Measurements from ENCODE around the gene CAPZB.

Gene CAPZB

DNA sequence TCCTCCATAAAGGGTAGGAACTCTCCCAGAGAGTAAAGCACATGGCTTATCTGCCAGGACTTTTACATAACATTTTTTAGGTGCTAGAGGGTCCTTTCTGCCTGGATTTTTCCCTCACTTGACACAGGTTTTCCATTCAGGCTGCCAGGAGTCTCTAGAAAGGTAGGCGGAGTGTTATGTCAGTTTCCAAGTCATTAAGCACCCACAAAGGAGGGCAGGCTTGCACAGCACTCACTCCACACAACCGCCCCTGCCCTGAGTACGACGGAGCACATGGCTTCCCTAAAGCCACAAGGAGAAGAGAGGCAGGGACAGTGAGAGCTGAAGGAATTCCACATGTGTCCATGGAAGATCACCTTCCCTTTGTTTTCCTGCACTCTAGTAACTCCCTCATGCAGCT, 55.7 kb downstream of the CAPZB start:
- peak; percentile 53 for DNase-seq (ENCODE audit: low spot score)

DNA sequence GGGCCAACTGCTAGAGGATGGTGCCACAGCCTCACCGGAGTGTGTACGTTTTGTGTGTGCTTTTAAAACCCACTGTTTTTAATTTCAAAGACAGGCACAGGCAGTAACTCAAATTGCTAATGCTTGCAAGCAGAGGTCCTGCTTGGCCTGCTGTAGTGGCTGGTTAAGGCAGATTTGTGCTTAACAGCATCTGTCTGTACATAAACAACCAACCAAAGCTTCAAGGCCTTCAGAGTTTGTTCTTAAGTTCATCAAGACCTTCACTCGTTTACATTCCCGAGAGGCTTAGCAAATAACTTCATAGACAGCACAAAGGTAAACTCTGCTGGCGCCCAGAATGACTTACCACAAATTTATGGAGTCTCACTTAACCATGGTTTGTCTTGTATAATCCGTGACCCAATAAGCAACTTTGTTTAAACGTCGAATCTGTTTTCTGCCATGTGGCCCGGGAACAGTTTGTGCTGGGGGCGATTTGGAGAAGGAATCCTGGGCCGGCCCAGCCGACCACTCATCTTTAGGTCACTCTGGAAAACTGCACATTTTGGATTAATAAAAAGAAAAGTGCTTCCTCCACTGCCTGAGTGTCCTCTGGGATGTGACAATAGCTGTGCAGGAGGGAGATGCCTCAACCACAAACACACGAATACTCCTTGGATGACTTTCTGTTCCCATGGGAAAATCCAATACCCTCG, 58.1 kb downstream of the CAPZB start:
- no peak for DNase-seq (ENCODE audit: low spot score)

DNA sequence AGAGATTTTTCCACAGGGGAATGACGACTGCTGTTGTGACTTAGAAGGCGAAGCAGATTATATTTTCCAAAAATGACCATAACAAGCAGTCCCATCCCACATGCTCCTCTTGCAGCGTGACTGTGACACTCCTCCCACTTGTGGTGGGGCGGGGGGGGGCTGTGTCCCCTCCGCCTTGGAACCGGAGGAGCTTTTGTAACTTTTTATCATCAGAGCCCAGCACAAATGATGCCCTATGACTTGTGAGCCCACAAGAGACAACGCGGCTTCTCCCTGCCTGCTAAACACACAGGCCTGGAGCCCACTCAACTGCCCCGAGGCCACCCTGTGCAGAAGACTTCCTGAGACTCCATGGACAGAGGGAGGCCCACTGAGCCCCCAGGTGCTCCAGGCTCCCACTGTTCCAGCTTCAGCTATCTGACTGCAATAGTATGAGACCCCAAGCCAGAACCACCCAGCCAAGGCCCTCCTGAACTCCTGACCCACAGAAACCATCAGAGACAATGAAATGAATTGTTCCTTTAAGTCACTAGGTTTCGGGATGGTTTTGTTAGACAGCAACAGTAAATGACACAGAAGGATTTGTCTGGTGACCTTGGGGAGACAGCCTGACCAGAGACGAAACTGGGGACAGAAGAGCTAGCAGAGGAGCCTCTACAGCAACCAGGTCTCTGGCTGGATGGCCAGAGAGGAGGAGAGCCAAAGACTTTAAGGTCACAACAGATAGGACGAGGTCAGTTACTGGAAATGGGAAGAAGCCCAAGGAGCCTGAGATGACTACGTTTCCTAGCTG, 58.8 kb downstream of the CAPZB start:
- no peak for DNase-seq (ENCODE audit: low spot score)

DNA sequence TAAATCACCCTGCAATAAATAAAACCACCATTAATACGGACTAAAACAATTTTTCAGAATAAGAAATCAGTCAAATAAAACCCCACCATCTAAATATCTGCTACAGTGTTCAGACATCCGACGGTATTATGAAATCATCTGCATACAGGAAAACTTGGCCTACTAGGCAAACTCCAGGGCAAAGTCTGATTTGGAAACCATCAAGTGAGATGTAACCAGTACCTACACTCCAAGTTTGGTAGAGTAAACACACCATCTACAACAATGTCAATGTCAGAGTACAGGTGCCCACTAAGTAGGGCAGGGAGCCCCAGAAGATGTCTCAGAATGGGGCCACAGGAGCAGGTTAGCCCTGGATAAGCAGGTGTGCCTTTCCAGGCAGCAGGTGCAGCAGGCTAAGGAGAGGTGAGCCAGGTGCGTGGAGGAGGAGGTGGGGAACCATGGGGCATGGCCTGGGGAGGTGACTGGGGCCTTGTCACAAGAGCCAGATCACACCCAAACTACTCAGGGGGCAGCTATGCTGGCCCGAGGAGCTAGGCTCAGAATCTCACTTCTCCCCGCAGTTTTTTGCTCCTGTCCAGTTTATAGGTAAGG, 59.6 kb downstream of the CAPZB start:
- DNase-seq (ENCODE audit: low spot score) = no peak

DNA sequence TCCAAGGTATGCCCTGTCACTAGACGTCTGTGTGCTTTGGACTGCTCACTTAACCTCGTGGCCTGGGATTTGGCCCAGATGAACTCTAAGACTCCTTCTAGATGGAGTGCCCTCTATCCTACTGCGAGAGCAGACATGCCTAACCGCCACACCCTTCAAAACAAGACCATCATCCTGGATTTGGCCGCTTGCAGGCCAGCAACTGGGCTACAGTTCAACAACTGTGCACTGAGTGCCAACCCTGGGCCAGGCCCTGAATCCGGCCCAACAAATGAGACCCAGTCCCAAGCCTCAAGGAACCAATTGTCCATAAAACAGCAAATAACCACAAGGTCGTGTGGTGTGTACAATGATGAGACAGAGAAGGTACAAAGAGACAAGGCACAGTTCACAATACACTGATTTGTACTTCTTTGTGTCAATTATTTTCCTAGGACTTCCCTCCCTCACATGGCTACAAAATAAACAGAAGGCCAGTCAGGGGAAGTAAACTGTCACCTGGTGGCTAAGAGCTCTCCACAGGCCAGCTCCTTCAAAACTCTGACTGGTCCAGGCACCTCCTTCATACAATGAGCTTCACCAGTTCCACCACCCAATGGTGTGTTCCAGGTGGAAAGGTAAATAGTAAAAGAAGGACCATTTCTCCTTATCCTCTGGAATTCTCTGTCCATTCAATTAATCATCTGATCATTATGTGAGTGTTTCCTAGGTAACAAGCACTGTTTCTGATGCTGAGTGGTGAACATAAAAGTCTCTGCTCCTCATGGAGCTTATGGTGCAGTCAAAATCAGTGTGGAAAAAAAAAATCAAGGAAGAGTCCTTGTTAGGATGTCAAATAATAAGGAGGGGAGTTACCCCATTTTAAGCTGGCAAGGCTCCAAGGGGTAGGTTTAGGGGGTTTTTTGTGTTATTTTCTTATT, 60.4 kb downstream of the CAPZB start:
- DNase-seq (ENCODE audit: low spot score) = peak; percentile 40

DNA sequence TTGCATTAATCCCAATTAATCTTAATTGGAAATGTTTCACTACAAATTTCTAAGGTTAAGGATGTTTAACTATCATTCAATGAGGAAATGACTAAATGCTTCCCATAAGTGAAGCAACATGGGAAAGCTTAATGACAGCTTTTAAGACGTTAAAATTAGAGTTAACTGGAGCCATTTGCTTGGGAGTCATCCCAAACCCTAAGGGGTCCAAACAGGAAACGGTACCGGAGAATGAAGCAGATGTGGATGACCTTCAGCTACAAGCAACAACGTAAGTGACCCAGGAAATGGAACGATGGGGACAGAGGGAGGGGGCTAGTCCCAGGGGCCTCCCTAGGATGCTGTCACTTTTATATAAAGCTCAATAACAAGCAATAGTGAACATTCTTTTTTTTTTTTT, 62.2 kb downstream of the CAPZB start:
- DNase-seq (ENCODE audit: low spot score) = no peak

DNA sequence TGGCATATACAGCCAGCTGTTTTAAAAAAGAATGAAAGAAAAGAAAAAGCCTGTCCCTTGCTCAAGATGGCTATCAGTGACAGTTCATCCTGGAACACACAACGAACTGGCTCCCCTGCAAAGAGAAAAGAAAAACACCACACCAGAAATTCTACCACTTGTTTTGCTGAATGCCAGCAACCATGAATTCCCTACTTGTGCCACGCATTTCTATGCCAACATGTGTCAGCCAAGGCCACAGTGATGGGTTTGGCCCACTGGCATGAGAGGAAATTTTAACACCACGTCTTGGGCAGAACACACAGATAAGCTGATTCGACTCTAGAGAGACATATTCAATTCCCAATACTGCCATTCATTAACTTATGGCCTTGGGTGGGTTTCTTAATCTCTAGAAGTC, 64.0 kb downstream of the CAPZB start:
- no peak for DNase-seq (ENCODE audit: low spot score)

DNA sequence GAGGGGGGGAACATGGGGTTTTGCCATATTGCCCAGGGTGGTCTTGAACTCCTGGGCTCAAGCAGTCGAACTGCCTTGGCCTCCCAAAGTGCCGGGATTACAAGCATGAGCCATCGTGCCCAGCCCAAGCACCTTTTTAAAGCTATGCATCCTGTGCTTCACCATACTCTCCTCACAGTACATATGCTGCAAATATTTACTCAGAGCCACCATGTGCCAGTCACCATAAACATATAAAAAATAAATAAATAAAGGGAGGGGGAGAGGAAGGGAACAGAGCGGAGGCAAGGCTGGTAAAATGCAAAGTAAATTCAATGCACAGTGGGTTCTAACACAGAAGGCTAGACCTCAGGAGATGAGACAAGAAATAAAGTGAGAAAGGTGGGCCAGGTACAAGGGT, 64.7 kb downstream of the CAPZB start:
- no peak for DNase-seq (ENCODE audit: low spot score)

DNA sequence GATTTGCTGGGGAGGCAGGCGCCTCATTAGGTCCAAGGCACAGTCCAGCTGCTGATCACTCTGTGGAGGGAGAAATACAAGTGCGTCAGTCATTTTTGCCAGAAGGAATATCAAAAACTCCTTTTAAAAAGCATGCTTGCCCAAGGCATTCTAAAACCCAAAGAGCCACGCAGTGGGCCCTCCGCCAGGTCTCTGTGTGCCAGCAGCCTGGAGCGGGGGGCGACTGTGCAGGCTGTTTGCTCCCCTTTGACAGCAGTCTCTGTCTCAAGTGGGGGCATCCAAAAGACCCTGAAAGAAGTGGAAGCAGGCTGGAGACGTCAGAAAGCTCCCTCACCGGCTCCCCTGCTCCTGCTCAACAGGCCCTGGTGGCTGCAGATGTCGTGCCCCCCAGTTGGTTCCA, 65.6 kb downstream of the CAPZB start:
- DNase-seq (ENCODE audit: low spot score) = no peak

DNA sequence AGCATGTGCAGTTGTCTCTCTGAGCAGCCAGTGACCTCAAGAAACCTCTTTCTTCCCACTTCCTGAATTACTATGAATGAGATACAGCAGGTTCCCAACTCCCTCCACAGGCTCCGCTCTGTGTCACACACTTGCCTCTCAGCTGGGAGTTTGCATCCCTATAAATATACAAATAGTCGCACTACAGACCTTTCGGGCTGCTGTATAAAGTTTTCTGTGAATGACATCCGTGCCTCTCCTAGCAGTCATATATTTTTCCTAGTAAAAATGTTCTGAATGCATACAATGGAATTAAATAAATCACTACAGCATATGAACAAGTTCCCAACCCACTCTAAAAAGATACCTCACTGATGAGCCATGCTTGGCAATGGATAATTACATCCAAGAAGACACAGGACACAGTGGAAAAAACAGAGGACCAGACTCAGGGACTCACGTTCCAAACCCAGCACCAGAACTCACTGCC, 66.8 kb downstream of the CAPZB start:
- DNase-seq (ENCODE audit: low spot score) = no peak

DNA sequence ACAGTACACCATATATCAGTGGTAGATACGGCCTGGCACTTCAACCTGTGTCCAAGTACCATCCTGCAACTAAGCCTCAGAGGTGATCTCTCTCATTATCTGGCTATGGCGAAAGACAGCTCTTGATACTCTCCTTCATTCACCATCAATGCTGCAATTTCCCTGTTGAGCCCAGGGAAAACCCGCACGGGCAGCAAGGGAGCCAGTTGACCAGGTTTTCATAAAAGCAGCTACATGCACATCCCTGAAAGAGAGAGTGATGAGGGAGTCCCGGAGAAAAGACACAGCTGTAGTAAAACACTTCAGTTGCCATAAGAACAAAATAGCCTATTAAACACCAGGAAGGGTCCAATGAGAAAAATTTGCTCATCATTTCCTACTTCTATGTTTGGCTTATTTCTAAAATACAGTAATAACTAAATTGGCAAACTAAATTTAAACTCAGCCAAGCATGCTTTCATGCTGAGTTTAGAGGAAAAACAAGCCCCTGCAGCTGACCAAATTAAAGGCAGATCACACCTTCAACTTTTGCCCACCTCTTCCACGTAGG, 68.3 kb downstream of the CAPZB start:
- DNase-seq (ENCODE audit: low spot score) = no peak

DNA sequence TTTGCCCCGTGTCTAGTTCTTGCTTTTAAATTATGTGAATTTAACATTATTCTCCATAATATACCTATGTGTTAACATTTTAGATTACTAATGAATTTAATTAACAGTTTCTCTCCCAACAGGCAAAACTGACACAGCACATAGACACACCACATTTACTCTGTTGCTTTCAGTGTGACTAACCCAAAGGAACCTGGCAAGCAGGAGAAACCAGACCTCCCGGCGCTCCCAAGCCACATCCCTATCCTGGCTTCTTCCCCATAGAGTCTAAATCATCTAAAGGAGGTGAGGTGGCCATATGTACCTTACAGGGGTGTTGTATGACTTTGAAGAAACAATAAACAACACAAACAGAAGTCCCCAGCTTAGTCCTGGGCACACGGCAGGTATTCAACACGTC, 69.2 kb downstream of the CAPZB start:
- no peak for DNase-seq (ENCODE audit: low spot score)

DNA sequence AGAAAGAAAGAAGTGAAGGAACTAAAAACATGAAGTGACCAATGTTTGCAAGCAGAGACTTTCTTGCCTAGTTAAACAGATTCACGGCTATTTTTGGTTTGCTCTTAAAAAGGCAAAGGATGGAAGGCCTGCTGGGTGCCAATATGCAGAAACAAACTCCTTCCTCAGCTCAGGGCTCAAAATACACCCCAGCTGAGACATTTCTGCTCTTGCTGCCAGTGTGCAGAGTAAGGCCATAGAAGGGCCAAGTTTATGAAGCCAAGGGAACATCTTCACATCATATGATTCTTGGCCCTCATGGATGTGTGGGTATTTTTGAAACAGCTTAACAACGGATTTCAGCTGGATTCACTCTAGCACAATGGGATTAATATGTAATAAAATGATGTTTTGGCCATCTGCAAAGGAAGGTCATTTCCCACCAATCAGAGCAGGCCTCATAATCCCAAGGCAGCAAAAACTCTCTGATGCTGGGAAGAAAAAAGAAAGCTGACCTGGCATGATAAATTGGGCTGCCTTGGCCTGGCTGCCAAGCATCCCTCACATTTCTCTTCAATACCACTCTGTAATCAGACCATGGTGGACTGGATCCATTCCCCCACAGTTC, 70.7 kb downstream of the CAPZB start:
- peak; percentile 66 for DNase-seq (ENCODE audit: low spot score)

DNA sequence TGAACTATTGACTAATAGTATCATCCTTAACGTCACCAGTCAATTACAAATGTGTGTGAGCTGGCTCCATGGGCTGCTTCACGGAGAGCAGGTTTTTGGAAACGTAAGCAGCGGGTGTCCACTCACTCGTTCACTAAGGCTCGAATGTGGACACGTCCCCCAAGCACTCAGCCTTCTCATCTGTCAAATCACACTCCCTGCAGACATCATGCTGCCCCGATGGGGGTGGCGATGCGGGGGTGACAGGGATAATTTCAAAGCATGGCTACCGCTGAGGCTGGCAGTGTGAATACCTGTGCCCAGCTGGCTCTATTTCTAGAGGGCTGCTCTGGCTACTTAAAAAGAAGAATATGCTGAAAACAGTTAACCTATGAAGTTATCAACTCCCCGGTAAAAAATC, 71.3 kb downstream of the CAPZB start:
- DNase-seq (ENCODE audit: low spot score) = no peak

DNA sequence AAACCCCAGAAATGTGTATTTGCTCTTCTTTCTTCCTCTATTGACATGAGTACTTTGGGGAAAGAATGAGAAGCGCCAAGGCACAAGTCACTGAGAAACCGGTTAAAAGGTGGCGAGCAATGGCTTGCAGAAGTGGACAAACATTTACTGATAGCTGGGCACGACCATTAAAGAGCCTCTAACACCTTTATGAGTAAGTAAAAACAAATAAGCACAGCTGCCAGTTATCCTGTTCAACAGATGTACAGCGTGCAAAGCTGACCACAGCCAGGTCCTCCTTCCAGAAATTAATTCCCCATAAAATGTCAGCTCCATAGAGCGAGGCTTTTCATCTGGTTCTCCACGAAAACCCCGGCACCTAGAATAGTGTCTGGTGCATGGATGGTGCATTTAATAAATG, 72.7 kb downstream of the CAPZB start:
- no peak for DNase-seq (ENCODE audit: low spot score)

DNA sequence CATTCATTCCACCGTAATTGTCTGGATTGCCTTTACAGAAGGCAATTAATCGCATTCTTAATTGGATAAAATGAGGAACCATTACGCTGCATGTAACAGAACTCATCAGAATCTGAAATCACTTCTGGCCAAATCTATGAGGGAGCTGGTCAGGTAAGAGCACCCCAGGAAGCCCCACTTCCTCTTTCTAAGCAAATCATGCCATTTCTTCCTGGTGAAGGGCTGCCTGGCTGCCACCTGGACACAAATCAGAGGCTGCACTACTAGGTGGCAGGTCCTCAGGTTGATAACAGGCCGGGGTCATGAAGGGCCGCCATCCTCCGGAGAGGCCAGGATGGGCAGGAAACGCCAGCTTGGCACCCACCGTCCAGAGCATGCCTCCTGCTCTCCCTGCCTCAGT, 73.7 kb downstream of the CAPZB start:
- DNase-seq (ENCODE audit: low spot score) = no peak

DNA sequence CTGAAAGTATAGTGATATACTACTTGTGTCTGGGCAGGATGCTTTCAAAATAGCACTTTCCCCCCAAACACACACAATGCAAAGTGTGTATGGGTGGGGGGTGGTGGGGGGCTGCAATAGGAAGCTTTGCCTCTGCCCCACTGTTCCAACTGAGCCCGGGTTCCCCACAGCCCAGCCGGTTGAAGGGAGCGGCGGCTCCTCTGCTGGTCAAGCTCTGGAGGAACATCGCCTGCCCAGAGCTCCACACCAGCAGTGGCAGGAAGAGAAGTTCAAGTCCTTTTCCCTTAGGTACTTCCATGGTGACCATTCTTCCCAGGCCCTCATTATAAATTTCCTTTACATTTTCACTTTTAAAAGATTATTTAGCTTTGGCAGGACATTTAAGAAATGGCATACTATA, 74.9 kb downstream of the CAPZB start:
- DNase-seq (ENCODE audit: low spot score) = no peak

DNA sequence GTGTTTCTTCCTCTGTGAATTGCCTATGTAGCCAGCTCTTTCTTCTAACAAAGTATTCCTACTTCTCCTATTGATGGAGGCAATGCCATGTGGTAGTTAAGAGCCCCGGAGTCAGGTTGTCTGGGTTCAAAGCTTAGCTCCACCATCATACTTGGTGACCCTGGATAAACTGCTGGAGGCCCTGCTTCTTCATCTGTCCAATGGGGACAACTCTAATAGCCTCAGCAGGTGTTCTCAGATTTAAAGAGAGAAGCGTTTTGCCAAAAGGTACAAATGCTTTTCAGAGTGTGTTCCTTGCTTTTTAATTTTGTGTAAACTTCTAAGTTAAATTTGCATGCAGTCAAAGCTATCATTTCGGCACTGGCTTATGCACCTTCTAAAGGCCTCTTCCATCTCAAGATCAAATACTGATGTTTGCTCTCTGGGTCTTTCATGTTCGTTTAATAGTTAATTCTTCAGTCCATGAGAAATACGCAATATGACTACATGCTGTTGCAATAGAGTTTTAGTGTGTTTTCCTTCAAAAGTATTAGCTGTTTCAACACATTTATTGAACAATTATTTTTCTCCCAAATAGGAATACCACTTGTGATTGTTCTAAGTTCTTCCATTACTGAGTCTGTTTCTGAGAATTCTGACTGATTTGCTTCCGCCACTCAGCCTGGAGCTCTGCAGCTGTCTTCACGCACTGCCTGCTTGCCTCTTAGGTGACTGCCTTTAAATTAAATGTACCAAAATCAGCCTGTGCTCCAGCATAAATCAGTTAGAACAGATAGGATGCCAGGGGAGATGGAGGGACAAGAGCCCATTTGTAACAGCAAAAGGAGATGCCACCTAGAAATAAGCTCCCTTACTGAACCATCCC, 75.6 kb downstream of the CAPZB start:
- DNase-seq (ENCODE audit: low spot score) = no peak

DNA sequence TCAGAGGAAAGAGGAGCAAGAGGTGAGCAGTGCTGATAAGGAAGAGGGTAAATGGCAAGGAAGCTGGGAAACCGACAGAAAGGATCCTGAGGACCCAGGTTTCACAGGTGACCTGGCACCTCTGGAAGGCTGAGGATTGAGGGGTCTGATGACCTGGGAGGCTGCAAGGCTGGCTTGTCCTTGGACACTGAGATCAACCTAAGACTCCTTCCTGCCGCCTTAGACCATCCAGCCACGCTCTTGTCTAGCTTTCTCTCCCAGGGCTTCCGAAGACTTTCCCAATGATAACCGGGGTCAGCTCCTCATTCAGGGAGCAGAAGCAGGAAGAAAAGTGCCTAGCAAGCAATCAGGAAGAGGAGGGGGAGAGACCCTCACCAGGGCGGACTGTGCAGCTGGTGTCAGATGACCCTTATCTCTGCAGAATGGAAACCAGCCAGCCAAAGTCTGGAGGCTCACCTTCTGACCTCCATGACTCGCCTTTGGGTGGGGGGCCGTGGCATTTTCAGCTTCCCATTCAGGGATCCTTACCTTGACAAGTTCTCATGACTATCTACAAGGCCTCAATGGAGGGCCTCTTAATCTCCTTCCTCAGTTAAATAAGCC, 77.7 kb downstream of the CAPZB start:
- no peak for DNase-seq (ENCODE audit: low spot score)

DNA sequence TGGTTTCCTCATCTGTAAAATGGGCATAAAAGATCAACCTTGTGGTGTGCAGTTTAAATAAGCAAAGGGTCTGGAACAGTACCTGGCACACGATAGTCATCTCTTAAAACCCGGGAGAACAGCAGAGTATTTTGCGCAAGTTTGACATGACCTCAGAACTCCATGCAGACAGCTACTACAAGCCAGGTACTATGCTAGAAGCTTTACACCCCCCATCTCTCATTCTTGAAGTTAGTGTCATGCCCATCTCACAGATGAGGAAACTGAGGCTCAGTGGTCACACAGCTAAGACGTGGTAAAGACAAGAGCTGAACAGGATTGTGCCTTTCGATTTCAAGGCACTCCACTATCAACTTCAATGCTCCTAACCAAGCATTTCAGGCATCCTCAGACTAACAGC, 78.7 kb downstream of the CAPZB start:
- DNase-seq (ENCODE audit: low spot score) = no peak
